SK-N-MC (cell line): ENCODE data around the gene FAM118A.

ENCODE experiments used
- DNase-seq: peaks from one replicate; pipeline ENCODE4 v3.0.0-alpha.2; 2011; ENCODE audit warnings: low read depth, low spot score
- H3K27ac ChIP-seq: fragments of 200-600 bp; sonication (generic); 2 replicates; pipeline ENCODE4 v1.5.1; 2016; ENCODE audit warnings: mixed run types
- H3K36me3 ChIP-seq: fragments of 200-600 bp; sonication (generic); 2 replicates; pipeline ENCODE4 v1.6.1; 2017; ENCODE audit warnings: antibody characterized with exemption, low read length, mixed read lengths; ENCODE audit not compliant: insufficient read depth
- H3K4me3 ChIP-seq: fragments of 200-600 bp; sonication (generic); 2 replicates; pipeline ENCODE4 v1.5.1; 2016
- H3K9ac ChIP-seq: fragments of 200-600 bp; sonication (generic); 2 replicates; pipeline ENCODE4 v1.8.0; 2017; ENCODE audit warnings: mixed run types, mixed read lengths; ENCODE audit not compliant: insufficient read length
- H3K9me3 ChIP-seq: fragments of 200-600 bp; sonication (generic); 2 replicates; pipeline ENCODE4 v1.6.1; 2017; ENCODE audit warnings: low read depth, mild to moderate bottlenecking, antibody characterized with exemption, low read length, moderate library complexity, mixed read lengths
- EZH2 ChIP-seq: fragments of 200-600 bp; sonication (generic); IDR thresholded peaks from one replicate; pipeline ENCODE4 v1.6.1; 2017; ENCODE audit warnings: antibody characterized with exemption
- FOXP2 ChIP-seq: optimal IDR thresholded peaks from 2 replicates; pipeline ENCODE3; 2011; ENCODE audit warnings: mild to moderate bottlenecking, moderate library complexity; ENCODE audit not compliant: insufficient read depth; ENCODE audit errors: extremely low read length, control extremely low read depth
- POLR2AphosphoS5 ChIP-seq: IDR thresholded peaks from 2 replicates; pipeline ENCODE4 v1.6.1; 2012; ENCODE audit warnings: mild to moderate bottlenecking, low read depth, low read length, borderline replicate concordance

The FAM118A gene

GRCh38 chr22:45304971-45305370 lies 4.8 kb upstream of the FAM118A start:
- no peaks in the 10 kb centered on the region for H3K36me3 ChIP-seq
- DNase-seq: no peak
- H3K27ac ChIP-seq: no peak overlapping the region
- H3K4me3 ChIP-seq: no peak overlapping the region
- no peaks in the 10 kb centered on the region for H3K9me3 ChIP-seq
- TF ChIP-seq POLR2AphosphoS5 (no peak), EZH2 (no peak)
- no peak overlapping the region for H3K9ac ChIP-seq

GRCh38 chr22:45305456-45306075 lies 4.2 kb upstream of the FAM118A start:
- H3K27ac ChIP-seq: no peak overlapping the region
- H3K36me3 ChIP-seq: no peaks in the 10 kb centered on the region
- no peak overlapping the region for H3K4me3 ChIP-seq
- no peak overlapping the region for H3K9ac ChIP-seq
- DNase-seq: no peak
- H3K9me3 ChIP-seq: no peaks in the 10 kb centered on the region
- TF ChIP-seq EZH2: no peak
- TF ChIP-seq POLR2AphosphoS5: no peak
- TF ChIP-seq FOXP2: no peak

GRCh38 chr22:45306139-45306538 lies 3.6 kb upstream of the FAM118A start:
- TF ChIP-seq EZH2 (no peak), FOXP2 (no peak), POLR2AphosphoS5 (no peak)
- no peak overlapping the region for H3K27ac ChIP-seq
- no peak overlapping the region for H3K9ac ChIP-seq
- no peaks in the 10 kb centered on the region for H3K9me3 ChIP-seq
- no peak for DNase-seq
- no peak overlapping the region for H3K4me3 ChIP-seq
- H3K36me3 ChIP-seq: no peaks in the 10 kb centered on the region

GRCh38 chr22:45308391-45308956 lies 1.3 kb upstream of the FAM118A start:
- H3K4me3 ChIP-seq: 0 out of 2 replicates have a peak overlapping the region, but pooled peaks have one; percentile 82
- H3K36me3 ChIP-seq: no peaks in the 10 kb centered on the region
- H3K27ac ChIP-seq: no peak overlapping the region
- no peak overlapping the region for H3K9ac ChIP-seq
- DNase-seq: no peak
- no peaks in the 10 kb centered on the region for H3K9me3 ChIP-seq
- TF ChIP-seq FOXP2: no peak
- no peak for TF ChIP-seq POLR2AphosphoS5
- TF ChIP-seq EZH2: no peak

GRCh38 chr22:45308957-45309421 lies 745 bp upstream of the FAM118A start:
- Histone ChIP-seq H3K9ac (peak overlapping the region; percentile 77), H3K36me3 (no peaks in the 10 kb centered on the region), H3K27ac (no peak overlapping the region), H3K4me3 (peak overlapping the region; percentile 82), H3K9me3 (no peaks in the 10 kb centered on the region)
- TF ChIP-seq FOXP2: no peak
- TF ChIP-seq EZH2: no peak
- TF ChIP-seq POLR2AphosphoS5: no peak
- DNase-seq: no peak

- DNase-seq: no peak
- no peak for TF ChIP-seq FOXP2
- H3K27ac ChIP-seq: peak overlapping the region; percentile 73; the same call in 1 of the 2 replicates
These were observed 720 bp downstream of the FAM118A start for GRCh38 chr22:45310331-45310976.

GRCh38 chr22:45310977-45311531 lies 1.3 kb downstream of the FAM118A start:
- TF ChIP-seq FOXP2 (no peak), POLR2AphosphoS5 (no peak), EZH2 (no peak)
- Histone ChIP-seq H3K9ac (peak overlapping the region; percentile 85), H3K4me3 (peak overlapping the region; percentile 82), H3K36me3 (no peaks in the 10 kb centered on the region), H3K9me3 (no peaks in the 10 kb centered on the region), H3K27ac (no peak overlapping the region)
- no peak for DNase-seq

More at GRCh38 chr22:45310331-45310976, 720 bp downstream of the FAM118A start:
- no peaks in the 10 kb centered on the region for H3K9me3 ChIP-seq
- H3K9ac ChIP-seq: peak overlapping the region; percentile 85
- no peaks in the 10 kb centered on the region for H3K36me3 ChIP-seq
- H3K4me3 ChIP-seq: peak overlapping the region; percentile 82

GRCh38 chr22:45312415-45312814 lies 2.7 kb downstream of the FAM118A start:
- Histone ChIP-seq H3K9me3 (no peaks in the 10 kb centered on the region), H3K9ac (no peak overlapping the region), H3K36me3 (no peaks in the 10 kb centered on the region), H3K27ac (no peak overlapping the region), H3K4me3 (no peak overlapping the region)
- no peak for DNase-seq
- TF ChIP-seq FOXP2: no peak
- TF ChIP-seq EZH2: no peak
- TF ChIP-seq POLR2AphosphoS5: no peak

- Histone ChIP-seq H3K9ac (no peak overlapping the region), H3K9me3 (no peaks in the 10 kb centered on the region), H3K4me3 (no peak overlapping the region), H3K27ac (no peak overlapping the region), H3K36me3 (no peaks in the 10 kb centered on the region)
- no peak for TF ChIP-seq FOXP2
- TF ChIP-seq EZH2: no peak
- no peak for TF ChIP-seq POLR2AphosphoS5
- no peak for DNase-seq
These were observed 3.1 kb downstream of the FAM118A start for GRCh38 chr22:45312856-45313255.
